AG09309 (cell line): ENCODE data around the gene GALNT16.
"Not testable (repeated sequence)": the region's sequence is repeated elsewhere in the genome, so short reads cannot be mapped to it uniquely, and the experiment has no call there.

ENCODE experiments used
- DNase-seq: peaks from one replicate; pipeline ENCODE4 v3.0.0-alpha.2; 2010; ENCODE audit warnings: low read depth
- H3K4me3 ChIP-seq: 2 replicates; pipeline ENCODE4 v1.5.1; 2011; ENCODE audit warnings: mild to moderate bottlenecking, low read depth, low read length, moderate library complexity; ENCODE audit not compliant: control insufficient read depth
- TF ChIP-seq, protein P1 (sequence below): IDR thresholded peaks from 2 replicates; pipeline ENCODE4 v1.5.1; 2011; ENCODE audit warnings: mild to moderate bottlenecking, low read depth, low read length, inconsistent platforms; ENCODE audit not compliant: insufficient read depth, control insufficient read depth; ENCODE audit errors: missing control alignments

GALNT16 gene

DNA sequence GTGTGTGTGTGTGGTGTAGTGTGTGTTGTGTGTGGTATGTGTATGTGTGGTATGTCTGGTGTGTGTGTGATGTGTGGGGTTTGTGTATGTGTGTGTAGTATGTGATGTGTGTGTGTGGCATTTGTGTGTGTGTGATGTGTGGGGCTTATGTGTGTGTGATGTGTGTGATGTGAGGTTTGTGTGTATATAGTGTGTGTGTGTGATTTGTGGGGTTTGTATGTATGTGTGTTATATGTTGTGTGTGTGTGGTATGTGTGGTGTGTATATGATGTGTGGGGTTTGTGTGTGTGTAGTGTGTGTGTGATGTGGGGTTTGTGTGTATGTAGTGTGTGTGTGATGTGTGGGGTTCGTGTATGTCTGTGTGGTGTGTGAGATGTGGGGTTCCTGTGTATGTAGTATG lies 9.4 kb downstream of the GALNT16 start:
- H3K4me3 ChIP-seq = no peak overlapping the region
- TF ChIP-seq, protein P1, sequence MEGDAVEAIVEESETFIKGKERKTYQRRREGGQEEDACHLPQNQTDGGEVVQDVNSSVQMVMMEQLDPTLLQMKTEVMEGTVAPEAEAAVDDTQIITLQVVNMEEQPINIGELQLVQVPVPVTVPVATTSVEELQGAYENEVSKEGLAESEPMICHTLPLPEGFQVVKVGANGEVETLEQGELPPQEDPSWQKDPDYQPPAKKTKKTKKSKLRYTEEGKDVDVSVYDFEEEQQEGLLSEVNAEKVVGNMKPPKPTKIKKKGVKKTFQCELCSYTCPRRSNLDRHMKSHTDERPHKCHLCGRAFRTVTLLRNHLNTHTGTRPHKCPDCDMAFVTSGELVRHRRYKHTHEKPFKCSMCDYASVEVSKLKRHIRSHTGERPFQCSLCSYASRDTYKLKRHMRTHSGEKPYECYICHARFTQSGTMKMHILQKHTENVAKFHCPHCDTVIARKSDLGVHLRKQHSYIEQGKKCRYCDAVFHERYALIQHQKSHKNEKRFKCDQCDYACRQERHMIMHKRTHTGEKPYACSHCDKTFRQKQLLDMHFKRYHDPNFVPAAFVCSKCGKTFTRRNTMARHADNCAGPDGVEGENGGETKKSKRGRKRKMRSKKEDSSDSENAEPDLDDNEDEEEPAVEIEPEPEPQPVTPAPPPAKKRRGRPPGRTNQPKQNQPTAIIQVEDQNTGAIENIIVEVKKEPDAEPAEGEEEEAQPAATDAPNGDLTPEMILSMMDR = no peak
- no peak for DNase-seq

GRCh38 chr14:69270097-69270496 lies 10.1 kb downstream of the GALNT16 start:
- H3K4me3 ChIP-seq = no peak overlapping the region
- no peak for DNase-seq
- TF ChIP-seq, protein P1 = no peak

GRCh38 chr14:69270795-69271708 lies 11.1 kb downstream of the GALNT16 start:
- no peak for DNase-seq
- H3K4me3 ChIP-seq = no peak overlapping the region
- TF ChIP-seq, protein P1 = no peak

DNA sequence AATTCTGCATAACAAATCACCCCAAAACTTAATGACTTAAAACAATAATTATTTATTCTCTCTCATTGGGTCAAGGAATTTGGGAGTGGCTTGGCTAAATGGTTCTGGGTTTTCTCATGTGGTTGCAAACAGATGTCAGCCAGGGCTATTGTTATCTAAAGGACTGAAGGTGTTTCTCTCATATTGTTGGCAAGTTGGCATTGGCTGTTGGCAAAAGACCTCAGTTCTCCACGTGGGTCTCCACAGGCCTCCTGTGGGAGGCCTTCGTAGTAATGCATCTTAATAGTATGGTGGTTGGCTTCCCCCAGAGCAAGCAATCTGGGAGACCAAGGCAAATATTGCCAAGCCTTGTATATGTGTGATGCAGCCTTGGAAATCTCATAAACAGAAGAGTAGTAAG lies 14.4 kb downstream of the GALNT16 start:
- H3K4me3 ChIP-seq = no peak overlapping the region
- TF ChIP-seq, protein P1 = no peak
- DNase-seq = no peak

- no peak for DNase-seq
- TF ChIP-seq, protein P1 = no peak
- no peak overlapping the region for H3K4me3 ChIP-seq
Measured at GRCh38 chr14:69275331-69275730, 15.4 kb downstream of the GALNT16 start.

- not testable (repeated sequence) for DNase-seq, H3K4me3 ChIP-seq
Measured at GRCh38 chr14:69277356-69277755, 17.4 kb downstream of the GALNT16 start.

- TF ChIP-seq, protein P1 = no peak
- H3K4me3 ChIP-seq = no peak overlapping the region
- DNase-seq = no peak
Measured at GRCh38 chr14:69280746-69281291, 20.9 kb downstream of the GALNT16 start.
